Head of caudate nucleus (tissue), 42 donors: ENCODE measurements around the gene IL2RA.
"Not testable (repeated sequence)": the region's sequence is repeated elsewhere in the genome, so short reads cannot be mapped to it uniquely, and the experiment has no call there.

Source experiments
- DNase-seq, 42 donors: peaks; one replicate each; pipeline versions ENCODE4 v3.0.0 to v3.0.0-alpha.2; 2020 to 2021; ENCODE audit warnings: mixed read lengths in 7 of 42
- intact Hi-C: fragments of 100-400 bp; cut with DNase I; formaldehyde crosslinking; loops from one replicate; pipeline ENCODE4 v1.15.0; 2022

IL2RA gene

DNA sequence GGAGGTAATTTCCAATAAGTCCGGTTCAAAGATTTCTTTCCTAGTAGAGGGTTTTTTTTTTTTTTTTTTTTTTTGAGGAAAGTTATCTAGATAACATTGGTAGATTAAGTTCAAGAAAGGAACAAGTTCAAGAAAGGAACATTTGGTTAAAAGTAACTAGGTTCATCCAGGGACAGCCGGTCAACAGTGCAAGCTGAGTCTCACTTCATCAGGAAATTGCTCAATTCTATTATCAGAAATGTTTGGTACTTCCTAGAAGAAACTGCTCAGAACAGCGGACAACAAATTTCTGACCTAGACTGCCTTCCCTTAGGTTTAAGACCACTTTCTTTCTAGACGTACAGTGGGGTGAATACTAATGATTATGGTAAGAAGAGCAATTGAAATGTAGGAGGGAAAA is 3.7 kb upstream of the IL2RA start:
- peak in 1 of 42 donors; percentile 15 for DNase-seq
- intact Hi-C loops = no loop called here

DNA sequence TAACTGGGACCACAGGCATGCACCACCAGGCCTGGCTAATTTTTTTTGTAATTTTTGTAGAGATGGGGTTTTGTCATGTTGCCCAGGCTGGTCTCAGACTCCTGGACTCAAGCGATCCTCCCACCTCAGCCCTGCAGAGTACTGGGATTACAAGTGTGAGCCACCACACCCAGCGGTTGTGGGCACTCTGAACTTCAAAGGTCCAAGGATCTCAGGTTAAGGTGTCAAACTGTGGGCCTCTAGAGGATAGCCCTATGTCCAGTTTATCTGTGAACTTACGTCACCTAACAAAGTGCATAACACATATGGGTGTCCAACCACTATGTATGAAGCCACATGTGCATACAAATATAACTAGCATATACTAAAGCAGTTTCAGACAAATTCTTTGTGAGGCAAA is 3.2 kb upstream of the IL2RA start:
- intact Hi-C loops = no loop called here
- DNase-seq = peak in 2 of 42 donors; percentile 1 to 23

DNA sequence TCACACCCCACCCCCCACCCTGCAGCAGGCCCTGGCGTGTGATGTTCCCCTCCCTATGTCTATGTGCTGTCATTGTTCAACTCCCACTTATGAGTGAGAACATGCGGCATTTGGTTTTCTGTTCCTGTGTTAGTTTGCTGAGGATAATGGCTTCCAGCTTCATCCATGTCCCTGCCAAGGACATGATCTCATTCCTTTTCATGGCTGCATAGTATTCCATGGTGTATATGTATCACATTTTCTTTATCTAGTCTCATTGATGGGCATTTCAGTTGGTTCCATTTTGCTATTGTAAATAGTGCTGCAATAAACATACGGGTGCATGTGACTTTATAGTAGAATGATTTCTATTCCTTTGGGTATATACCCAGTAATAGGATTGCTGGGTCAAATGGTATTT is 2.6 kb upstream of the IL2RA start:
- peak in 1 of 42 donors; percentile 2 for DNase-seq
- intact Hi-C loops = not testable (repeated sequence)

DNA sequence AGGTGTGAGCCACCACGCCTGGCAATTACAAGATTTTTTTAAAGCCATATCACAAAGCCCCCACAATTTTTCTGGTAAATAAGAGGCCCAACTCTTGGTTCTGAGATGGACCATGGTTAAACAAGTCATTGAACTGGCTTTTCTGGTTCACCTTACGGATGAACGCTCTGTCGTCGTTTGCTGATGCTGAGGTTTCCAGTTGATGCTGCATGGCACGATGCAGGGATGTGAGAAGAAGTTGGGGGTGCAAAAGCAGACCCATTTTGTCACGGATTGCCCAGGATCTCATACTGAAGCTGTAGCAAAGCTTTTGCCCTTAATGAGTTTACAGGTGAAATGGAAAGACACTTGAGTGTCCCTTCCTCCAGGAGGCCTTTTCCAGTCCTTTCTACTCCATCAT is 2.0 kb upstream of the IL2RA start:
- peak in 1 of 42 donors; percentile 4 for DNase-seq
- intact Hi-C loops = no loop called here

- intact Hi-C loops = no loop called here
- no peak for DNase-seq
These were observed 1.1 kb downstream of the IL2RA start for GRCh38 chr10:6061056-6061455.

- intact Hi-C loops = no loop called here
- DNase-seq = no peak
These were observed 2.7 kb downstream of the IL2RA start for GRCh38 chr10:6059506-6059905.

GRCh38 chr10:6058682-6059475 is 3.3 kb downstream of the IL2RA start:
- DNase-seq = no peak
- intact Hi-C loops = no loop called here

DNA sequence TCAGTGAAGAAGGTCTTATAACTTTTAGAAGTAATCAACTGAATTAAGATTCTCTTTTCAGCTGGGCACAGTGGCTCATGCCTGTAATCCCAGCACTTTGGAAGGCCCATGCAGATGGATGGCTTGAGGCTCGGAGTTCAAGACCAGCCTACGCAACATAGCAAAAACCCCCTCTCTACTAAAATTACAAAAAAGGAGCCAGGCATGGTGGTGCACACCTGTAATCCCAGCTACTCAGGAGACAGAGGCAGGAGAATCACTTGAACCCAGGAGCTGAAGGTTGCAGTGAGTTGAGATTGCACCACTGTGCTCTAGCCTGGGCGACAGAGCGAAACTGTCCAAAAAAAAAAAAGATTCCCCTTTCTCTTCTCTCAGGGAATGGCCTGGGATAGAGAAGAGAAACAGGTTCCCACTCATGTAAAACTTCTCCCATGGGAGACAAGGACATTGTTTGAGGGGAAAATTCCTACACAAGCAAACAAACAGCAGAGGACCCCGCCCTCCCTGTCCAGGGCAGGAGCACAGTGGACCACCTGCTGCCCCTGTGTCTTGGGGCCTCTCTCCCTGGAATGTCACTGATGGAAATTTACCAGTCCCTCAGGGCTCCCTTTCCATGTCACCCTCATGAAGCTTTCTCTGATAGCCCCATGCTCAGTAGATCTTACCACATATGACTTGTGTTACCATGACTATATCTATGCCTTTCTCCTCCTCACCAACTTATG is 5.6 kb downstream of the IL2RA start:
- peak in 2 of 42 donors; percentile 17 to 23 for DNase-seq
- intact Hi-C loops = no loop called here

- intact Hi-C loops = no loop called here
- DNase-seq = peak in 2 of 42 donors; percentile 8 to 12
These were observed 6.2 kb downstream of the IL2RA start for GRCh38 chr10:6055929-6056328.

GRCh38 chr10:6054884-6055283 is 7.3 kb downstream of the IL2RA start:
- peak in 2 of 42 donors; percentile 4 to 25 for DNase-seq
- intact Hi-C loops = no loop called here

GRCh38 chr10:6053816-6054631 is 8.1 kb downstream of the IL2RA start:
- DNase-seq = peak in 2 of 42 donors; percentile 32 to 41
- intact Hi-C loops = no loop called here

- DNase-seq = peak in 2 of 42 donors; percentile 17 to 18
- intact Hi-C loops = no loop called here
These were observed 8.9 kb downstream of the IL2RA start for GRCh38 chr10:6053303-6053702.

DNA sequence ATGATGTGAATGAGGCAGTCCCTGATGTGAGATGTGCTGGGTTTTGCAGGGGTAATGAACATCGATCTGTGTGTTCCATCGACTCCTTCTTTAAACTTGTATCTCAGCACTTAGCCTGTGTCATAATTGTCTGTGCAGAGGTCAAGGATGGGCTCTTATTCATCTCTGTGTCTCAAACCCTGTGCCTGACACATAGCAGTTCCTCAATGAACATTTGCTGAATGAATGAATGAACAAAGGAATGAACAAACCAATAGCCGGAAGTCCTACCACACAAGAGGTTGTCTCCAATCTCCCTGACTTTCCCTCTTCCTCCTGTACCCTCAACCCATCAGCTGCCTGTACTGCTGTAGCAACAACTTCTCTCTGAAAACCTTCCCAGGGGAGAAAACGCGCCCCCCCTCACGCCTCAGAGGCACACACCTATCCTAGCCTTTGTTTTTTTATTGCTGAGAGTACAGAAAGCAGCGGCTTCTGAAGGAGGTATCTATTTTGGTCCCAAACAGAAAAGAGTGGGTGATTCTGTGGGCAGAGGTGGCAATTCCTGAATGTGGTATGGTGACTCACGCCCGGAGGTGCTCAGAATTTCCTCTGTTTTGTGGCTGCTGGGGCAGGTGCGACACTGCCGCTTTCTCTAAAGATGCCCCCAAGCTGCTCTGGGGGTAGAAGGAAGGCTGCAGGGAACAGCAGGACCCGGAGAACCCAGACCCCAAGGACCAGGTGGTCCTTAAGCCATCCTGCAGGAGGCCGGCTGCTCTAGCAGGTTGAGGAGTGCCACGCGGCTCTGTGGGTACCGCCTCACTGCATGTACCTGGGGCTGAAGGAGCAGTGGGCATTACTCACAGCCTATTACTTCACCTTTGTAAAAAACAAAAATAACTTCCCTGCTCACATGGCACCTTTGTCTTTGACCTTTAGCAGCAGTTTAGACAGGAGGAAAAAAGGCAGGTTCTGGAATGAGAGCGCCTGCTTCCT is 9.6 kb downstream of the IL2RA start:
- intact Hi-C loops = no loop called here
- DNase-seq = peak in 38 of 42 donors; percentile 15 to 84 (median 52)

DNA sequence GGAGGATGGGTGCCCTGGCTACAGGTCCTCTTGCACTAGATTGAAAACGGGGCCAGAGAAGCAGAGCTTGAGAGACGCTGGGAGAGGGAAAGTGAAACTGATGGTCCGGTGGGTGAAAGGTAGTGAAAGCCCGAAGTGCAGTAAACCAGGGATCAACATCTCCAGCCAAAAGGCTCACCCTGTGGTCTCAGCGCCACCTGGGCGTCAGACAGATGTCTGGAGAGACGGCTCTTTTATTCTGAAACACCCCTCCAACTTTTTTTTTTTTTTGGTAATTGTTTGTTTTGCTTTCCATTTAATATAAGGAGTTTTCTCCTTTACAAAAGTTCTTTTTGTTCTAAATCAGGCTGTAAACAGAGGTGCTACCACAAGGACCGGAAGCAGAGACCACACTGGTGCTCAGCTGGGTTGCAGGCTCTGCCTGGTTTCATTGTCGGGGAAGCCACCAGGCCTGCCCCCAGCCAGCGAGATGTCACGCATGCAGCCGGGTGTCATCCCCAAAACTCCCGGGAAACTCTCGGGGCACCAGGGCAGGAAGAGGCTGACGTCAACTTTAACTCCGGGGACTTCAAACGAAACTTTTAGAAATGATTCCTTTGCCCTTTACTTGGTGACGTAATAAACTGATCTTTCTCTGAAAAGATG is 11.2 kb downstream of the IL2RA start:
- intact Hi-C loops = no loop called here
- peak in 15 of 42 donors; percentile 5 to 61 (median 24) for DNase-seq

DNA sequence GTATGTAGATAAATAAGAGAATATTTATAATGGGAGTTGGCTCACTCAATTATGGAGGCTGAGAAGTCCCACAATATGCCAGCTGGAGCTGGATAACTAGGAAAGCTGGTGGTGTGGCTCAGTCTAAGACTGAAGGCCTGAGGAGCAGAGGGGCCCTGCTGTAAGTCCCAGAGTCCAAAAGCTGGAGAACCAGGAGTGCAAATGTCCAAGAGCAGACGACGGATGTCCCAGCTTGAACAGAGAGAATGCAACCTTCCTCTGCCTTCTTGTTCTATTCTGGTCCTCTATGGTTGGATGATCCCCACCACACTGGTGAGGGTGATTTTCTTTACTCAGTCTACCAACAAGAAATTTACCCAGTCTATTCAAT is 13.2 kb downstream of the IL2RA start:
- intact Hi-C loops = no loop called here
- peak in 2 of 42 donors; percentile 13 to 25 for DNase-seq

DNA sequence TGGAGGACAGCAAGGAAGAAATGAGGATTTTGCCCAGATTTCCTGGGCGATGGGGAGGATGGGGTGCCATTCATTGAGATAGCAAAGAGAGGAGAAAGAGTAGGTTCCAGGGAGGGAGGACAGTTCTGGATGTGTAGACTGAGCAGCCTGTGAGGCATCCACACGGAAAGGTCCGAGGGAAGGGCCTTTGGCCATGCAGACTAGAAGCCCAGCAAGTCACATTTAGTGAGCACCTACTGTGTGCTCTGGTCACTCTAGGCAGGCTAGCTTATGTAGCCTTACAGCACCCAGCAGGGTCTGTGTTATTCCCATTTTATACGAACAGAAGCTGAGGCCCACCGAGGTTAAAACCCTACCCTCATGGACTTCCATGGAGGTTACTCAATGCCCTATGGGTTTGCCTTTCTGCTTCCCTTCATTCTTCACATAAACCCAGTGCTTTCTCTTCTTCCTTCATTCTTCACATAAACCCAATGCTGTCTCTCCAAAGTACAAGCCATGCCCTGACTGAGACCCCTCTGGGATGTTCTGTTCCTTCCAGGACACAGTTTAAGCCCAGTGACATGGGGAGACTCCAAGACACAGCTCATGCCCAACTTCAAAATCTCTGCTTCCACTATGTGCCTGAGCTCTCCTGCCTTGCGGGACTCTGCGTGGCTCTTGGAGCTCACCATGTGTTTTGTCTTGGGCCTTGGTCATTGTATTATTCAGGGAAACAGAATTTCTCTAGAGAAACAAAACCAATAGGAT is 13.7 kb downstream of the IL2RA start:
- peak in 2 of 42 donors; percentile 10 to 28 for DNase-seq
- intact Hi-C loops = no loop called here

DNA sequence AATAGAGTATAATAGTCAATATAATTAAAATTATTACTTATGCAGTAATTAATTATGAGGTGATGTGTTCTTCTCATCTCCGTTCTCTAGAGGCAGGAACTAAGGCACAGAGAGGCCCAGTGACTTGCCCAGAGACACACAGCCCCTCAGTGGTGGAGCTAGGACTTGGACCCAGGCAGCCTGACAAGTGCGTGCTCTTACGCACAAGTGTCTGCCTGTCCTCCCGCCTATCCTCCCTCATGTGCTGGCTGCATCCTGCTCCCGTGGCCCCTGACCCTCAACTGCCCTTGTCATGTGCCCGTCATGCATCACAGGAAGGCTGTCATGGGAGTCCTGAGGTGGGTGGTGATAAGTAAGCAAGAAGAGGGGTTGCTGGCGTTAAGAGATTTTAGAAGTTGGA is 14.3 kb downstream of the IL2RA start:
- DNase-seq = peak in 2 of 42 donors; percentile 5 to 22
- intact Hi-C loops = no loop called here
